Kidney epithelial cell (primary cell): ENCODE results near the gene DDX23. TPM values are rescaled to one million over a fixed set of nuclear protein-coding genes. Genes with fewer than 3 reads are reported as not detected.

Experiments
- DNase-seq: peaks from one replicate; pipeline ENCODE4 v3.0.0-alpha.2; 2010; ENCODE audit warnings: low read depth
- H3K27me3 ChIP-seq: 2 replicates; pipeline ENCODE4 v1.6.0; 2011; ENCODE audit warnings: low read length; ENCODE audit not compliant: control insufficient read depth, insufficient read depth
- H3K36me3 ChIP-seq: 2 replicates; pipeline ENCODE4 v1.5.1; 2011; ENCODE audit warnings: low read length; ENCODE audit not compliant: control insufficient read depth, insufficient read depth
- H3K4me3 ChIP-seq: 2 replicates; pipeline ENCODE4 v1.5.1; 2011; ENCODE audit warnings: low read depth, mild to moderate bottlenecking, control low read depth, low read length
- total RNA-seq: library from RNA; depleted of rRNA; stranded (reverse); fragments of >200 nt; gene quantifications from 2 replicates; pipeline ENCODE4 v1.2.3, GENCODE V29; 2015
- TF ChIP-seq, protein P1 (sequence below): IDR thresholded peaks from 2 replicates; pipeline ENCODE4 v1.5.1; 2011; ENCODE audit warnings: mild to moderate bottlenecking, moderate library complexity, low read length, control low read depth, inconsistent platforms; ENCODE audit not compliant: insufficient read depth, poor library complexity, severe bottlenecking

The DDX23 gene
- total RNA-seq, 1 donor from 2014 or later: 65.1 TPM

DNA sequence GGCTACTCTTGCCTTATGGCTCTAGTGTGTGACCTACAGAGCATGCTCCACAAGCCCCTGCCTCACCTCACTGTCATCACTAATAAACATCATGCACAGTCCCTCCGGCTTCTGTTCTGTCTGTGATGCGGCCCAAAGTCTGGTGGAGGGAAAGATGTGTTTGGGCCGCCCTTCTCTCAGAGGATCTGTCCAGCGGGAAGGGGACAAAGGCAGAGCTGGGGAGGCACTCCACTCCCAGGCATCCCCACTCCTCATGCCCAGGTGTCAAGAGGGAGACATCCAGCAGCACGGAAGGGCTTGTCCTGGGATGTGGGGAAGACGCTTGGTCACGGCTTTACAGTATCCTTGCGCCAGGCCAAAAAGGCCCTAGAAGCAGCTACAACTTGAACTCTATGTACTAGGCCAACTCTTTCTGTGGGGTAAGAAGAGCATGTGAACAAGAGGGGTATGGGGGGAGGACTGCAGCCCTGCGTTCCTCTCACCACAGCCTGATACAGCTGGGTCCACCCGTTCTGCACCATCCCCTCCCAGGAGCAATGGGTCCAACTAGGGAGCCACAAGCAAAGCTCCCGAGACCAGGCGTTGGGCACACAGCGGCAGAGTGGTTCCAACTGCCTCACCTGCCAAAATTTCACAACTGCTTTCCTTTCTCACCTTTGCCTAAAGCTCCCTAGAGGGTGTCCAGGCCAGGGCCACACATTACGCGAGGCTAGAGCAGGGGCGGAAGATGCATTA, 23.0 kb downstream of the DDX23 start:
- DNase-seq: no peak
- no peak overlapping the region for H3K4me3 ChIP-seq
- TF ChIP-seq, protein P1, sequence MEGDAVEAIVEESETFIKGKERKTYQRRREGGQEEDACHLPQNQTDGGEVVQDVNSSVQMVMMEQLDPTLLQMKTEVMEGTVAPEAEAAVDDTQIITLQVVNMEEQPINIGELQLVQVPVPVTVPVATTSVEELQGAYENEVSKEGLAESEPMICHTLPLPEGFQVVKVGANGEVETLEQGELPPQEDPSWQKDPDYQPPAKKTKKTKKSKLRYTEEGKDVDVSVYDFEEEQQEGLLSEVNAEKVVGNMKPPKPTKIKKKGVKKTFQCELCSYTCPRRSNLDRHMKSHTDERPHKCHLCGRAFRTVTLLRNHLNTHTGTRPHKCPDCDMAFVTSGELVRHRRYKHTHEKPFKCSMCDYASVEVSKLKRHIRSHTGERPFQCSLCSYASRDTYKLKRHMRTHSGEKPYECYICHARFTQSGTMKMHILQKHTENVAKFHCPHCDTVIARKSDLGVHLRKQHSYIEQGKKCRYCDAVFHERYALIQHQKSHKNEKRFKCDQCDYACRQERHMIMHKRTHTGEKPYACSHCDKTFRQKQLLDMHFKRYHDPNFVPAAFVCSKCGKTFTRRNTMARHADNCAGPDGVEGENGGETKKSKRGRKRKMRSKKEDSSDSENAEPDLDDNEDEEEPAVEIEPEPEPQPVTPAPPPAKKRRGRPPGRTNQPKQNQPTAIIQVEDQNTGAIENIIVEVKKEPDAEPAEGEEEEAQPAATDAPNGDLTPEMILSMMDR: no peak
- H3K36me3 ChIP-seq: no peaks in the 10 kb centered on the region
- no peaks in the 10 kb centered on the region for H3K27me3 ChIP-seq

DNA sequence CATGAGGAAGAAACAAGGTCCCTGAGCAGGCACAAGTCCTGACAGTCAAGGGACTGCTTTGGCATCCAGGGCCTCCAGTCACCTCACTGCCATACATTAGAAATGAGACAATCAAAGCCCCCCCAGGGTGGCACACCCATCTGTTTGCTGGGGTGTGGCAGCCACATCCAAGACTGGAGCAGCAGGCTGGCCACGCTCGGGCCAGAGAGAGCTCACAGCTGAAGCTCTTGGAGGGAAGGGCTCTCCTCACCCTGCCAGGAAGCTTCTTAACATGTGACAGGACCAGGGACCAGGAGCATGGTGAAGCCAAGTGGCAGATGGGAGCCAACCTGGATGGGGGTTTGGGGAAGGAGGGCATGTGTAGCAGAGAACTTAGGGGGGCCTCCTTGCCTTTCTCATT, 23.7 kb downstream of the DDX23 start:
- Histone ChIP-seq H3K27me3 (no peaks in the 10 kb centered on the region), H3K4me3 (no peak overlapping the region), H3K36me3 (peaks cover under 1% of the 10 kb centered on the region)
- TF ChIP-seq, protein P1: no peak
- no peak for DNase-seq

DNA sequence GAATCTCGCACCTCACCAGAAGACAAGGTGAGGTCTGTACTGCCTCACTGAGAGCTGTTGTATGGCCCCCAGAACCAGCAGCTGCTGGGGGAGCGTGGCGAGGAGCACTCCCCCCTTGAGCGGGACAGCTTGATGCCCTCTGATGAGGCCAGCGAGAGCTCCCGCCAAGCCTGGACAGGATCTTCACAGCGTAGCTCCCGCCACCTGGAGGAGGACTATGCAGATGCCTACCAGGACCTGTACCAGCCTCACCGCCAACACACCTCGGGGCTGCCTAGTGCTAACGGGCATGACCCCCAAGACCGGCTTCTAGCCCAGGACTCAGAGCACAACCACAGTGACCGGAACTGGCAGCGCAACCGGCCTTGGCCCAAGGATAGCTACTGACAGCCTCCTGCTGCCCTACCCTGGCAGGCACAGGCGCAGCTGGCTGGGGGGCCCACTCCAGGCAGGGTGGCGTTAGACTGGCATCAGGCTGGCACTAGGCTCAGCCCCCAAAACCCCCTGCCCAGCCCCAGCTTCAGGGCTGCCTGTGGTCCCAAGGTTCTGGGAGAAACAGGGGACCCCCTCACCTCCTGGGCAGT, 24.4 kb downstream of the DDX23 start:
- DNase-seq: no peak
- TF ChIP-seq, protein P1: no peak
- H3K4me3 ChIP-seq: no peak overlapping the region
- H3K36me3 ChIP-seq: peaks cover 1% of the 10 kb centered on the region
- H3K27me3 ChIP-seq: no peaks in the 10 kb centered on the region

DNA sequence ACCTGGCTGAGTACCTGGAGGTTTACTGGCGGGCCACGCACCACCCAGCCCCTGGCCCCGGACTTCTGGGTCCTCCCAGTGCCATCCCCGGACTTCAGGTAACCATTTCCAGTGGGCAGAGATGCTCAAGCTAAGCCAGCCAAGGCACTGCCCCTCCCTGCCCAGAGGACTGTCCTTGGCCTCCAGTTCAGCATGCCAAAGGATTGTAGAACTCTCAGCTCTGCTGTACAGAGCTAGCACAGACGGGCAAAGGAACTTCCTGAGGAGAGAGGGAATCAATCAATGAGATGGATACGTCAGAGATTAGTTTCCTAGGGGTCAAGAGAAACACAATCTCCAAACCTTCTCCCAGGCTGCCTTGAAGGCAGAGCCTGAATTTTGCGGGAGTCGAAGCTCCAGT, 24.9 kb downstream of the DDX23 start:
- TF ChIP-seq, protein P1: no peak
- Histone ChIP-seq H3K36me3 (peaks cover 1% of the 10 kb centered on the region), H3K4me3 (no peak overlapping the region), H3K27me3 (no peaks in the 10 kb centered on the region)
- no peak for DNase-seq

DNA sequence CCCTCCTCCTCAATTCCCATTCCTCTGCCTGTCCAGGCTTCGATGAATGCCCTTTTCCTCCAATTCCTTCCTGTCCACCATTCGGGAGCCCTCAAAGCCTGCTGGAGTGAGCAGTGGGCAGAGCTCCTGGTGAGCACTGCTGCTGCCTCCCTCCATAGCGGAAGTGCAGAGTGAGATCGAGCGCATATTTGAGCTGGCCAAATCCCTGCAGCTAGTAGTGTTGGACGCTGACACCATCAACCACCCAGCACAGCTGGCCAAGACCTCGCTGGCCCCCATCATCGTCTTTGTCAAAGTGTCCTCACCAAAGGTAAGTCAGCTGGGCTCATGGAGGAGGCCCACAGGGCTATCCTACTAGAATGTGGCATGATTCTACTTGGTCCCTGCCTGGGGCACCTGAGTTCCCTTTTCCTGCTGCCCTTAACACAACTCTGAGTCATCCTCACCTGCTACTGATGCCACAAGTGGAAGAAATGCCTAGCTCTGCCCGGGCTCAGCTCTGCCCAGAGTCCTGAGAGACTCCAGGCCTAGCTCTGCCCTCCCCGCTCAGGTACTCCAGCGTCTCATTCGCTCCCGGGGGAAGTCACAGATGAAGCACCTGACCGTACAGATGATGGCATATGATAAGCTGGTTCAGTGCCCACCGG, 25.6 kb downstream of the DDX23 start:
- Histone ChIP-seq H3K4me3 (no peak overlapping the region), H3K36me3 (peaks cover 1% of the 10 kb centered on the region), H3K27me3 (no peaks in the 10 kb centered on the region)
- DNase-seq: no peak
- TF ChIP-seq, protein P1: no peak
